CD8-positive, alpha-beta memory T cell (primary cell): ENCODE data around the gene ALDH1A2. TPM values are rescaled to one million over a fixed set of nuclear protein-coding genes. Genes with fewer than 3 reads are reported as not detected.

Experiments
- CTCF ChIA-PET: fragments of 350-600 bp; sonication (Branson Sonifier 250); formaldehyde crosslinking; loops from one replicate; lab custom pipeline; 2021; ENCODE audit warnings: antibody characterized with exemption; lab: Charles Lee
- POLR2A ChIA-PET: fragments of 350-600 bp; sonication (Branson Sonifier 250); formaldehyde crosslinking; loops from one replicate; lab custom pipeline; 2021; ENCODE audit warnings: antibody characterized with exemption; lab: Charles Lee
- DNase-seq, 5 donors: peaks; one replicate each; pipeline versions ENCODE4 v3.0.0 to v3.0.0-alpha.2; 2020 to 2022; ENCODE audit warnings: mixed read lengths in 1 of 5
- H3K27ac ChIP-seq: one replicate; pipeline ENCODE4 v1.7.0; 2013; ENCODE audit warnings: low read depth, mild to moderate bottlenecking, low read length, moderate library complexity
- H3K27me3 ChIP-seq: 2 replicates; pipeline ENCODE4 v1.7.0; 2013; ENCODE audit warnings: low read length, mild to moderate bottlenecking; ENCODE audit not compliant: insufficient read depth, poor library complexity, severe bottlenecking
- H3K36me3 ChIP-seq: 2 replicates; pipeline ENCODE4 v1.7.0; 2013; ENCODE audit warnings: mild to moderate bottlenecking, low read length, moderate library complexity; ENCODE audit not compliant: insufficient read depth
- H3K4me1 ChIP-seq: 2 replicates; pipeline ENCODE4 v1.7.0; 2013; ENCODE audit warnings: mild to moderate bottlenecking, low read length, moderate library complexity; ENCODE audit not compliant: insufficient read depth
- H3K4me3 ChIP-seq: 2 replicates; pipeline ENCODE4 v1.7.0; 2013; ENCODE audit warnings: mild to moderate bottlenecking, low read length
- H3K9me3 ChIP-seq: 2 replicates; pipeline ENCODE4 v1.7.0; 2013; ENCODE audit warnings: mild to moderate bottlenecking, low read length
- H3K27ac Mint-ChIP-seq, 8 donors: one replicate each; pipeline ENCODE4 v1.8.0; 2020 to 2021; ENCODE audit warnings: mixed read lengths in 8 of 8, mild to moderate bottlenecking in 6 of 8, inconsistent platforms in 3 of 8, moderate library complexity in 3 of 8
- H3K27me3 Mint-ChIP-seq, 2 donors: one replicate each; pipeline ENCODE4 v1.8.0; 2020 to 2021; ENCODE audit warnings: mixed read lengths in 2 of 2, mild to moderate bottlenecking in 1 of 2, moderate library complexity in 1 of 2
- H3K36me3 Mint-ChIP-seq, 3 donors: one replicate each; pipeline ENCODE4 v1.8.0; 2020 to 2021; ENCODE audit warnings: mixed read lengths in 3 of 3, inconsistent platforms in 1 of 3, mild to moderate bottlenecking in 1 of 3
- H3K4me1 Mint-ChIP-seq, 3 donors: one replicate each; pipeline ENCODE4 v1.8.0; 2020 to 2021; ENCODE audit warnings: mixed read lengths in 3 of 3, inconsistent platforms in 1 of 3, mild to moderate bottlenecking in 1 of 3
- H3K4me3 Mint-ChIP-seq, 7 donors: one replicate each; pipeline ENCODE4 v1.8.0; 2020 to 2021; ENCODE audit warnings: mixed read lengths in 7 of 7, mild to moderate bottlenecking in 6 of 7, moderate library complexity in 4 of 7, inconsistent platforms in 2 of 7
- H3K9me3 Mint-ChIP-seq, 5 donors: one replicate each; pipeline ENCODE4 v1.8.0; 2020 to 2022; ENCODE audit warnings: mixed read lengths in 5 of 5, mild to moderate bottlenecking in 3 of 5, moderate library complexity in 2 of 5, inconsistent platforms in 1 of 5
- polyA plus RNA-seq: library from polyadenylated mRNA; unstranded; fragments of 300-500 nt; fragmentation: Illumina TruSeq; gene quantifications from one replicate; pipeline ENCODE4 v1.2.3, GENCODE V29; 2021
- total RNA-seq, 2 experiments: library from RNA; stranded (reverse); gene quantifications; one replicate each; pipeline ENCODE4 v1.2.3, GENCODE V29; 2021

ALDH1A2 gene
- total and polyA plus RNA-seq, 3 experiments from 2014 or later, result 0.33 TPM; not detected in 2

- no peak for DNase-seq
These were observed 144.1 kb downstream of the ALDH1A2 start for GRCh38 chr15:57921371-57921770.

GRCh38 chr15:57920911-57921310, 144.6 kb downstream of the ALDH1A2 start:
- ChIA-PET CTCF (no interaction called here), POLR2A (no interaction called here)
- no peaks in the 10 kb centered on the region for H3K36me3 Mint-ChIP-seq
- no peak overlapping the region for H3K4me3 ChIP-seq
- H3K4me1 ChIP-seq, result no peaks in the 10 kb centered on the region
- no peaks in the 10 kb centered on the region for H3K27me3 ChIP-seq
- H3K27ac ChIP-seq, result no peak overlapping the region
- no peaks in the 10 kb centered on the region for H3K4me1 Mint-ChIP-seq
- peaks cover 5% of the 10 kb centered on the region in 2 donors for H3K27me3 Mint-ChIP-seq
- H3K36me3 ChIP-seq, result no peaks in the 10 kb centered on the region
- H3K9me3 ChIP-seq, result no peaks in the 10 kb centered on the region
- H3K4me3 Mint-ChIP-seq, result no peak overlapping the region
- H3K9me3 Mint-ChIP-seq, result no peaks in the 10 kb centered on the region
- no peak for DNase-seq
- no peak overlapping the region for H3K27ac Mint-ChIP-seq

More at GRCh38 chr15:57921371-57921770, 144.1 kb downstream of the ALDH1A2 start:
- ChIA-PET POLR2A (no interaction called here), CTCF (no interaction called here)
- no peaks in the 10 kb centered on the region for H3K4me1 Mint-ChIP-seq
- Histone ChIP-seq H3K4me3 (no peak overlapping the region), H3K36me3 (no peaks in the 10 kb centered on the region), H3K27me3 (no peaks in the 10 kb centered on the region), H3K4me1 (no peaks in the 10 kb centered on the region), H3K9me3 (no peaks in the 10 kb centered on the region), H3K27ac (no peak overlapping the region)
- no peak overlapping the region for H3K4me3 Mint-ChIP-seq
- no peaks in the 10 kb centered on the region for H3K9me3 Mint-ChIP-seq
- no peak overlapping the region for H3K27ac Mint-ChIP-seq
- peaks cover 5% of the 10 kb centered on the region in 2 donors for H3K27me3 Mint-ChIP-seq
- no peaks in the 10 kb centered on the region for H3K36me3 Mint-ChIP-seq

DNA sequence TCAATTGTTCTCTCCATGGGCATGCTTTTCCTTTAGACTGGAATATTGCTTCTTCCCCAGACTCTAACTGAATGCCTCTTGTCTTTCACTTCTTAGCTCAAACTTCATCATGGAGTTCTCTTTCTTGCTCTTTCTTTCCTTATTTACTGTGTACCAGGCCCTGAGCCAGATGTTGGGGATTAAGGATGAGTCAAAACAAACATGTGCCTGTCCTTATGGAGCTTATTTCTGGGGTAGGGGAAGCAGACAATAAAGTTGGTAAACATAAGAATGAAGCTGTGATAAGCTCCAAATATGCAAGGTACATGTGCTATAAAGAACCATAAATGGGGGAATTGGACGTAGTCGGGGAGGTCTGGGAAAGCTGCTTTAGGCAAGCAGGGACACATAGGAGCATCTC, 145.8 kb downstream of the ALDH1A2 start:
- Mint-ChIP-seq H3K27ac (no peak overlapping the region), H3K36me3 (no peaks in the 10 kb centered on the region), H3K4me1 (no peaks in the 10 kb centered on the region), H3K27me3 (peaks cover 5 to 9% of the 10 kb centered on the region in 2 donors), H3K9me3 (no peaks in the 10 kb centered on the region), H3K4me3 (no peak overlapping the region)
- no peak for DNase-seq
- H3K4me3 ChIP-seq, result no peak overlapping the region
- POLR2A ChIA-PET, result no interaction called here
- H3K27me3 ChIP-seq, result no peaks in the 10 kb centered on the region
- no peaks in the 10 kb centered on the region for H3K4me1 ChIP-seq
- no peaks in the 10 kb centered on the region for H3K36me3 ChIP-seq
- CTCF ChIA-PET, result no interaction called here
- no peak overlapping the region for H3K27ac ChIP-seq
- H3K9me3 ChIP-seq, result no peaks in the 10 kb centered on the region

GRCh38 chr15:57917998-57918397, 147.5 kb downstream of the ALDH1A2 start:
- no peak overlapping the region for H3K4me3 Mint-ChIP-seq
- Histone ChIP-seq H3K4me1 (no peaks in the 10 kb centered on the region), H3K4me3 (no peak overlapping the region), H3K36me3 (no peaks in the 10 kb centered on the region), H3K9me3 (no peaks in the 10 kb centered on the region), H3K27me3 (no peaks in the 10 kb centered on the region), H3K27ac (no peak overlapping the region)
- no peaks in the 10 kb centered on the region for H3K4me1 Mint-ChIP-seq
- CTCF ChIA-PET, result no interaction called here
- H3K36me3 Mint-ChIP-seq, result no peaks in the 10 kb centered on the region
- H3K9me3 Mint-ChIP-seq, result no peaks in the 10 kb centered on the region
- peaks cover 5 to 9% of the 10 kb centered on the region in 2 donors for H3K27me3 Mint-ChIP-seq
- POLR2A ChIA-PET, result no interaction called here
- H3K27ac Mint-ChIP-seq, result no peak overlapping the region
- DNase-seq, result no peak

- Mint-ChIP-seq H3K27ac (no peak overlapping the region), H3K9me3 (no peaks in the 10 kb centered on the region), H3K4me1 (no peaks in the 10 kb centered on the region), H3K27me3 (peaks cover 5 to 9% of the 10 kb centered on the region in 2 donors), H3K36me3 (no peaks in the 10 kb centered on the region), H3K4me3 (no peak overlapping the region)
- Histone ChIP-seq H3K4me1 (no peaks in the 10 kb centered on the region), H3K4me3 (no peak overlapping the region), H3K27me3 (no peaks in the 10 kb centered on the region), H3K27ac (no peak overlapping the region), H3K36me3 (no peaks in the 10 kb centered on the region), H3K9me3 (no peaks in the 10 kb centered on the region)
- CTCF ChIA-PET, result no interaction called here
- POLR2A ChIA-PET, result no interaction called here
- DNase-seq, result no peak
These were observed 148.8 kb downstream of the ALDH1A2 start for GRCh38 chr15:57916695-57917094.

DNA sequence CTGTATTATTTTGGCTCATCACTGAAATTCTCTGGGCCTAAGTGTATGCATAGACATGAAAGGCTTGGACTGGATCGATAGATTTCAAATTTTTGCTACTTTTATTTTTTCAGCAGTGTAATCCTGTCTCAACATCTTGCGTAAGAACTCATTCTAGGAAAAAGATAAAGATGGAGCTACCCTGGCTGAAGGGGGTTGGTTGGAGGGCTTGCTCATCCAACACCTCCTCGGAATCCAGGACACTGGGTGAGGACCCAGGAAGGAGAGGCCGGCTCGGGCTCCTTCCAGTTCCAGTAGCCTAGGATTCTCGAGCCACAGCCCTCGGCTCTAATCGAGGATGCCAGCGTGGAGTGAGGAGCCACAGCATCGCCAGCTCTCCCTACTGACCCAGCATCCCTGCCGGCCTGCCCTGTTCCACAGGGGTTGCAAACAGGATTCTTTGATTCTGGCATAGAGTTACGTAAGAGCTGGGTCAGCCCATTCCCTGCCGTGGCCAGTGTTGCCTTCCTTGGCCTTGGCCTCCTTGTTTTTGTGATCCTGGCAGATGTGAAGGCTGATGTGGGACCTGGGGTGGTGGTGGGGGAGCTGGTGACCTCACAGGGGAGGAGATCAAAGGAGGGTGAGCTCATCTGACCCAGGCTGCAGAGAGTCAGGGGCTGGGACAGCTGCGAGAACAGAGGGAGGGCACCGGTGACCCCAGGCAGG, 149.5 kb downstream of the ALDH1A2 start:
- Histone ChIP-seq H3K9me3 (no peaks in the 10 kb centered on the region), H3K27me3 (no peaks in the 10 kb centered on the region), H3K4me3 (no peak overlapping the region), H3K27ac (no peak overlapping the region), H3K4me1 (no peaks in the 10 kb centered on the region), H3K36me3 (no peaks in the 10 kb centered on the region)
- Mint-ChIP-seq H3K9me3 (no peaks in the 10 kb centered on the region), H3K4me3 (no peak overlapping the region), H3K27ac (no peak overlapping the region), H3K36me3 (no peaks in the 10 kb centered on the region), H3K4me1 (no peaks in the 10 kb centered on the region), H3K27me3 (peaks cover 2 to 9% of the 10 kb centered on the region in 2 donors)
- CTCF ChIA-PET, result no interaction called here
- POLR2A ChIA-PET, result no interaction called here
- no peak for DNase-seq

DNA sequence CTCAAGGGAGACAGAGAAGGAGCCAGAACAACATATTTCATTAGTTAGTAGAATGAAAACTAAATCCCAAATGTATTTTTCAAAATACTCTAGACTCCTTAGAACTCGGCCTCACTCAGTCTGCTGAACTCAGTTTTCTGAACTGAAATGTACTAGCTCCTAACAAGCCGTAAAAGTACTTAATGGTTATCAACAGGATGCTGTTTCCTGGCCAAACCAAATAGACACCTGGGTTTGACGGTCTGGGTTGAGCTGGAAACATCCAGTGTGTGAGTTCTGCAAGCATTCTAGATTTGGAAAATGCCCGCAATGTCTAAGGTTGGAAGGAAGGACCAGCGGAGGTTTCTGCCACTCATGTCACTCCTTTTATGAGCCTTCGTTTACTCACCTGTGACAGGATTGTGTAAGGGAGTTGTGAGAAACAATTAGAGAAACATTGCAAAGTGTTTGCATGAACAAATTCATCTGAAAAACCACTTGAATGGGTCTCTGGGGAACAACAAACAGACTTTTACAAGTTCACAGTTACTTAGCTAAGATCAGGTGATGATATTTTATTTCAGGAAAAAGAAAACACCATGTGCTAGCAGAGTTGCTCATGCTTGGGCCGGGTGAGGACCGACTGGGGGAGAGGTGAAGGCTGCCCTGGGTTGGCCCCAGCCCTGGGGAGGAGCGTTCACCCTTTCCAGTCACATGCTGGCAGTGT, 151.0 kb downstream of the ALDH1A2 start:
- H3K36me3 ChIP-seq, result no peaks in the 10 kb centered on the region
- DNase-seq, result no peak
- ChIA-PET POLR2A (no interaction called here), CTCF (interaction anchor here (1.3 kb wide), 1 partner anchor 16 kb away, joined by 3 read pairs; no protein-coding TSS in a partner anchor)
- no peak overlapping the region for H3K27ac ChIP-seq
- no peaks in the 10 kb centered on the region for H3K27me3 ChIP-seq
- Mint-ChIP-seq H3K27ac (no peak overlapping the region), H3K9me3 (no peaks in the 10 kb centered on the region), H3K4me3 (no peak overlapping the region), H3K4me1 (no peaks in the 10 kb centered on the region), H3K27me3 (peaks cover 2 to 9% of the 10 kb centered on the region in 2 donors), H3K36me3 (no peaks in the 10 kb centered on the region)
- H3K4me1 ChIP-seq, result no peaks in the 10 kb centered on the region
- H3K9me3 ChIP-seq, result no peaks in the 10 kb centered on the region
- no peak overlapping the region for H3K4me3 ChIP-seq

DNA sequence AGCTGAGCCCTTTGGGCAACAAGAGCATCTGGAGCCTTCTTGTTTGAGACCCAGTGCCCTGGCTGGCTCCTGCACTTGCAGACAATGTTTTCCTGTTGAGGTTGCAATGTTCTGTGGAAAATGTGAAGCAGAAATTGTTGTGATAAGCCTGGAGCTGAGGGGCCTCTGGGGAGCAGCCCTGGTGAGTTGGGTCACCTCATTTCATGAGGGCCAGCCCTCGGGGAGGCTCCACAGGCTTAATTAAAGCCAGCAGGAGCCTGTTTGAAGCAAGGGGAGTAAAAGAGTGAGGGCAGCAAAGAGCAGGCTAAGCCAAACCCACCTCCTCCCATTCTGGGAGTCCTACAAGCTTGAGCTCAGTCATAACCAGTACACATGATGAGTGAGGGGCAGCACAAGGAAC, 154.3 kb downstream of the ALDH1A2 start:
- Mint-ChIP-seq H3K4me1 (no peaks in the 10 kb centered on the region), H3K9me3 (no peaks in the 10 kb centered on the region), H3K36me3 (no peaks in the 10 kb centered on the region), H3K27me3 (peaks cover 9 to 13% of the 10 kb centered on the region in 2 donors), H3K4me3 (no peak overlapping the region), H3K27ac (no peak overlapping the region)
- Histone ChIP-seq H3K36me3 (no peaks in the 10 kb centered on the region), H3K4me3 (no peak overlapping the region), H3K27ac (no peak overlapping the region), H3K9me3 (no peaks in the 10 kb centered on the region), H3K4me1 (no peaks in the 10 kb centered on the region), H3K27me3 (peaks cover 2% of the 10 kb centered on the region)
- CTCF ChIA-PET, result no interaction called here
- no peak for DNase-seq
- POLR2A ChIA-PET, result no interaction called here
